ENCODE data around the gene STK24. TPM values are rescaled to one million over a fixed set of nuclear protein-coding genes. Genes with fewer than 3 reads are reported as not detected.

STK24 gene
- total RNA-seq, 1 experiment from 2014 or later = 51.2 TPM

DNA sequence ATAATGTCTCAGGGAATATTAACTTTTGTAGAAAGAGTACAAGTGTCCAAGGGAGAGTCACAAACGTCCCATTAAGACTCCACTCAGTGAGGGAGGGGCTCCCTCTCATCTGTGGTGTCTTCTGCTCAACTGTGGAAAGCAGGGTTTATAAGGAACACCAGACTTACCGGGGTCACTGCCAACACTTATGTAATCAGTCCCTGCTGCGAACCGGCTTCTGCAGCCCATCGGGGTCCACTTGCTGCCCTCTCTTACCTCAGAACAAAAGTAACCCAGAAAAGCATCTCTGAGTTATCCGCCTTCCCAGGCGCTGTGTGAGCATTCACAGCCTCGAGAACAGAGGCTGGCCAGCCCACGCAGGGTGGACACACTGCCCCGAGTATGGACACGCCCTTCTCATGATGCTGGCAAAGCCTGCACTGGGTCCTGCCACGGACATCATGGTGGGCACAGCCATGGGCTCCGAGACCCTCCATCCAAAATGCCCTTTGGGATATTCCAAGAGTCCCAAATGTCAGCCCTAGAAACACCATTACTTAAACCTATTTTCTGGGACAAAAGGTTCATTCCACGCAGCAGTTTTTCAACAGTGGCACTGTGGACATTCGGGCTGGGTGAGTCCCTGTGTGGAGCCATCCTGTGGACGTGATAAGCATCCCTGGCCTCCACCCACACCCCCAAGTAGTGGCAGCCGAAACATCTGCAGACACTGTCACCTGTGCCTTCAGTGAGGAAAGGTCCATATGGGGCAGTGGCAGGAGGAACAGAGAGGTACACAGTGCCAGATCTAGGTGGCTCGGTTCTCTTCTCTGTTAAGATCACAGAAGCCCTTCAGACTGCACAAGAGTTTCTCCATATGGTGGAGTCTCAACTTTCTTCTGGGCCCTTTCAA lies 63.9 kb downstream of the STK24 start:
- DNase-seq = no peak
- intact Hi-C loops (cut with micrococcal nuclease; ENCODE audit: unreplicated experiment) = no loop called here
- peaks cover 5% of the 10 kb centered on the region for H3K36me3 Mint-ChIP-seq (ENCODE audit: insufficient read depth, unreplicated experiment)
- no peaks in the 10 kb centered on the region for H3K9me3 Mint-ChIP-seq (ENCODE audit: low read depth, unreplicated experiment)
- TF ChIP-seq, protein P1, sequence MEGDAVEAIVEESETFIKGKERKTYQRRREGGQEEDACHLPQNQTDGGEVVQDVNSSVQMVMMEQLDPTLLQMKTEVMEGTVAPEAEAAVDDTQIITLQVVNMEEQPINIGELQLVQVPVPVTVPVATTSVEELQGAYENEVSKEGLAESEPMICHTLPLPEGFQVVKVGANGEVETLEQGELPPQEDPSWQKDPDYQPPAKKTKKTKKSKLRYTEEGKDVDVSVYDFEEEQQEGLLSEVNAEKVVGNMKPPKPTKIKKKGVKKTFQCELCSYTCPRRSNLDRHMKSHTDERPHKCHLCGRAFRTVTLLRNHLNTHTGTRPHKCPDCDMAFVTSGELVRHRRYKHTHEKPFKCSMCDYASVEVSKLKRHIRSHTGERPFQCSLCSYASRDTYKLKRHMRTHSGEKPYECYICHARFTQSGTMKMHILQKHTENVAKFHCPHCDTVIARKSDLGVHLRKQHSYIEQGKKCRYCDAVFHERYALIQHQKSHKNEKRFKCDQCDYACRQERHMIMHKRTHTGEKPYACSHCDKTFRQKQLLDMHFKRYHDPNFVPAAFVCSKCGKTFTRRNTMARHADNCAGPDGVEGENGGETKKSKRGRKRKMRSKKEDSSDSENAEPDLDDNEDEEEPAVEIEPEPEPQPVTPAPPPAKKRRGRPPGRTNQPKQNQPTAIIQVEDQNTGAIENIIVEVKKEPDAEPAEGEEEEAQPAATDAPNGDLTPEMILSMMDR (IDR thresholded peaks at IDR 0.05; ENCODE audit: unreplicated experiment) = no peak
- H3K27ac Mint-ChIP-seq (ENCODE audit: unreplicated experiment) = no peak overlapping the region
- CTCF ChIA-PET = no interaction called here
- no peaks in the 10 kb centered on the region for H3K27me3 Mint-ChIP-seq (ENCODE audit: unreplicated experiment)
- no TSS peak for BruUV-seq (replicated peaks)
- H3K4me3 Mint-ChIP-seq (ENCODE audit: low read depth, unreplicated experiment) = no peak overlapping the region
- peaks cover 11% of the 10 kb centered on the region for H3K4me1 Mint-ChIP-seq (ENCODE audit: low read depth, unreplicated experiment)

- no peak for DNase-seq
- peaks cover 11% of the 10 kb centered on the region for H3K4me1 Mint-ChIP-seq (ENCODE audit: low read depth, unreplicated experiment)
- no peak overlapping the region for H3K27ac Mint-ChIP-seq (ENCODE audit: unreplicated experiment)
These were observed 65.5 kb downstream of the STK24 start for GRCh38 chr13:98511435-98511834.

DNA sequence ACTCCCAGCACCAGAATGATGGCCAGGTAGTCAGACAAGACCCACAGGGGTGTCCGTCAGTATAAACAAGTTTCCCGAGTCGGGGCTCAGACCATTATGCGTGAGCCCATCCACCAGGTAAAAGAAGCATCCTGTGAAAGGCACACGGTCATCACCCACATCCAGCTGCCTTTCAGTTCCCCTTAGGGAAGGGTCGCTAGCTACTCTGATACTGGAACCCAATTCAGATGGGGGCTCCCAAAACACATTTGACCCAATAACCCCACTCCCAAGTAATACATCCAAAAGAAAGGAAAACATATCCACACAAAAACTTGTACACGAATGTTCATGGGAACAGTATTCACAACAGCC lies 66.8 kb downstream of the STK24 start:
- CTCF ChIA-PET = no interaction called here
- BruUV-seq (replicated peaks) = no TSS peak
- Mint-ChIP-seq H3K27ac (ENCODE audit: unreplicated experiment) (no peak overlapping the region), H3K9me3 (ENCODE audit: low read depth, unreplicated experiment) (no peaks in the 10 kb centered on the region), H3K36me3 (ENCODE audit: insufficient read depth, unreplicated experiment) (no peaks in the 10 kb centered on the region), H3K4me1 (ENCODE audit: low read depth, unreplicated experiment) (peaks cover 11% of the 10 kb centered on the region), H3K27me3 (ENCODE audit: unreplicated experiment) (no peaks in the 10 kb centered on the region), H3K4me3 (ENCODE audit: low read depth, unreplicated experiment) (no peak overlapping the region)
- intact Hi-C loops (cut with micrococcal nuclease; ENCODE audit: unreplicated experiment) = no loop called here
- DNase-seq = no peak
- TF ChIP-seq, protein P1 (IDR thresholded peaks at IDR 0.05; ENCODE audit: unreplicated experiment) = no peak

More at GRCh38 chr13:98511435-98511834, 65.5 kb downstream of the STK24 start:
- Mint-ChIP-seq H3K9me3 (ENCODE audit: low read depth, unreplicated experiment) (no peaks in the 10 kb centered on the region), H3K4me3 (ENCODE audit: low read depth, unreplicated experiment) (no peak overlapping the region), H3K27me3 (ENCODE audit: unreplicated experiment) (no peaks in the 10 kb centered on the region), H3K36me3 (ENCODE audit: insufficient read depth, unreplicated experiment) (no peaks in the 10 kb centered on the region)
- TF ChIP-seq, protein P1 (IDR thresholded peaks at IDR 0.05; ENCODE audit: unreplicated experiment) = no peak
- no TSS peak for BruUV-seq (replicated peaks)
- CTCF ChIA-PET = no interaction called here
- intact Hi-C loops (cut with micrococcal nuclease; ENCODE audit: unreplicated experiment) = no loop called here

DNA sequence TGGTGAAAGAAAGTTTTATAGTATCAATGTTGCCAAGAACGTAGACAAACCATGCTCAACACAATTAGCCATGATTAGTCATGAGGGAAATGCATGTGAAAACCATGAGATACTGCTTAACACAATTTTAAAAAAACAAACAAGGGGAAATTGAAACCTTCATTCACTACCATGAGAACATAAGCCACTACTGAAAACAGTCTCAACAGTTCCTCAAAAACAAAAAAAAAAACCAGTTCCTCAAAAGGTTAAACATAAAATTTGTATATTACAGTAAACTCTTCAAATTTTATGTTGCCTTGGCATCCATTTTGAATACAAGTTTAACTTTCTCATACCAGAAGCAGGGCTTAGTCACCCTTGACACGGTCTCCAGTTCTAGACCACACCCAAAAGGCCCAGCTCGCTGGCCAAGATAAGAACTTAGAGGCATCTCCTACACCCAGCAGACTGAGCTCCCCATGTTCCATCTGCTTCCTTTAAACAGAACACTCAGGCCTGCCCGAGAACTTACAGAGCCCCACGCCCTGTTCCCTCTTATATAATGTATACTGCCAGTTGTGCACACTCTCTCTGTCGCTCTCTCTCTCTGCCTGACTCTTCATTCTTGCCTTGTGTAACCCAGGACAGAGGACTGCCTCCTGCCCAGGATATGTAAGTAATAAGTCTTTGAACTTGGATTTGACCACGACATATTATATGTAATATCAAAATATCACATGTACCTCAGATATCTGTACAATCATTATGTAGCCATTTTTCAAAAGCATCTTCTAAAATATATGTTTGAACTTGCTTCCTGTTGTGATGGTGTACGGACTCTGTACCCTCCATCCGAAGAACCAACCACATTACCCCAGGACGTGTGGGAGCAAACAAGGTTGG lies 67.4 kb downstream of the STK24 start:
- H3K27ac Mint-ChIP-seq (ENCODE audit: unreplicated experiment) = peak overlapping the region; percentile 52
- peaks cover 11% of the 10 kb centered on the region for H3K4me1 Mint-ChIP-seq (ENCODE audit: low read depth, unreplicated experiment)
- no peaks in the 10 kb centered on the region for H3K9me3 Mint-ChIP-seq (ENCODE audit: low read depth, unreplicated experiment)
- TF ChIP-seq, protein P1 (IDR thresholded peaks at IDR 0.05; ENCODE audit: unreplicated experiment) = no peak
- no peaks in the 10 kb centered on the region for H3K36me3 Mint-ChIP-seq (ENCODE audit: insufficient read depth, unreplicated experiment)
- no peak overlapping the region for H3K4me3 Mint-ChIP-seq (ENCODE audit: low read depth, unreplicated experiment)
- CTCF ChIA-PET = no interaction called here
- DNase-seq = peak; percentile 24
- no TSS peak for BruUV-seq (replicated peaks)
- intact Hi-C loops (cut with micrococcal nuclease; ENCODE audit: unreplicated experiment) = no loop called here
- H3K27me3 Mint-ChIP-seq (ENCODE audit: unreplicated experiment) = no peaks in the 10 kb centered on the region

All from Calu3 (cell line).